ENCODE results near the gene SCEL. TPM values are rescaled to one million over a fixed set of nuclear protein-coding genes. Genes with fewer than 3 reads are reported as not detected.

SCEL gene
- total and polyA plus RNA-seq, 2 donors (not counting 3 experiments of a cell fraction or from before 2014, with no cell fraction given), result not detected

DNA sequence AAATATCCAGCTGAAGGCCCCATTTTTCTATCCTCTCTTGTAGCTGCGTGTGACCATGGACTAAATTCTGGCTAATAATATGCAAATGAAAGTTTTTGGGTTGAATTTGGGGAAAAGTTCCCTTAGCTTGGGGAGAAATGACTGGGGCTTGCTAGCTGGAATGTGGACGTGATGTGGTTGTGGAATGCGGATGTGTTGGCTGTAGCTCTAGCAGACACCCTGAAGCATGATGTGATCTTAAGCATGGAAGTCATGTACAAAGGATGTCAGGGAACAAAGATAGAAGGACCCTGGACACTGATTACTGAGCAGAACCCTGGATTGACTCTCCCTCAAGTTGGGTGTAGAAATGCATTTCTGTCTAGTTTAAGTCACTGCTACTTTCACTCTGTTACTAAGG is 25.4 kb upstream of the SCEL start:
- TF ChIP-seq GATA2 (IDR thresholded peaks at IDR 0.05; ENCODE audit: insufficient read depth, insufficient read length, low read depth, low read length) (no peak), JUN (IDR thresholded peaks at IDR 0.05; ENCODE audit: borderline replicate concordance, insufficient read depth, insufficient read length, low read depth) (no peak), MYC (IDR thresholded peaks at IDR 0.05; ENCODE audit: low read depth, low read length) (no peak), POLR2AphosphoS5 (IDR thresholded peaks at IDR 0.05; ENCODE audit: insufficient read depth, low read depth, low read length) (no peak), EZH2 (IDR thresholded peaks at IDR 0.05; ENCODE audit: borderline replicate concordance, low read depth, low read length, severe bottlenecking) (no peak), FOS (IDR thresholded peaks at IDR 0.05; ENCODE audit: borderline replicate concordance, insufficient read depth, low read length) (no peak), POLR2A (IDR thresholded peaks at IDR 0.05; ENCODE audit: low read depth, low read length) (no peak)
- TF ChIP-seq, protein P1, sequence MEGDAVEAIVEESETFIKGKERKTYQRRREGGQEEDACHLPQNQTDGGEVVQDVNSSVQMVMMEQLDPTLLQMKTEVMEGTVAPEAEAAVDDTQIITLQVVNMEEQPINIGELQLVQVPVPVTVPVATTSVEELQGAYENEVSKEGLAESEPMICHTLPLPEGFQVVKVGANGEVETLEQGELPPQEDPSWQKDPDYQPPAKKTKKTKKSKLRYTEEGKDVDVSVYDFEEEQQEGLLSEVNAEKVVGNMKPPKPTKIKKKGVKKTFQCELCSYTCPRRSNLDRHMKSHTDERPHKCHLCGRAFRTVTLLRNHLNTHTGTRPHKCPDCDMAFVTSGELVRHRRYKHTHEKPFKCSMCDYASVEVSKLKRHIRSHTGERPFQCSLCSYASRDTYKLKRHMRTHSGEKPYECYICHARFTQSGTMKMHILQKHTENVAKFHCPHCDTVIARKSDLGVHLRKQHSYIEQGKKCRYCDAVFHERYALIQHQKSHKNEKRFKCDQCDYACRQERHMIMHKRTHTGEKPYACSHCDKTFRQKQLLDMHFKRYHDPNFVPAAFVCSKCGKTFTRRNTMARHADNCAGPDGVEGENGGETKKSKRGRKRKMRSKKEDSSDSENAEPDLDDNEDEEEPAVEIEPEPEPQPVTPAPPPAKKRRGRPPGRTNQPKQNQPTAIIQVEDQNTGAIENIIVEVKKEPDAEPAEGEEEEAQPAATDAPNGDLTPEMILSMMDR (IDR thresholded peaks at IDR 0.05; ENCODE audit: extremely low read depth in 1 of 2, insufficient read depth in 1 of 2, low read depth in 1 of 2, low read length in 2 of 2), result no peak
- TF ChIP-seq, protein P2, sequence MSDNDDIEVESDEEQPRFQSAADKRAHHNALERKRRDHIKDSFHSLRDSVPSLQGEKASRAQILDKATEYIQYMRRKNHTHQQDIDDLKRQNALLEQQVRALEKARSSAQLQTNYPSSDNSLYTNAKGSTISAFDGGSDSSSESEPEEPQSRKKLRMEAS (IDR thresholded peaks at IDR 0.05; ENCODE audit: insufficient read depth, insufficient read length), result no peak
- Histone ChIP-seq H2AFZ (ENCODE audit: low read depth, low read length) (no peak overlapping the region), H3K36me3 (ENCODE audit: control insufficient read depth in 2 of 2, extremely low read depth in 1 of 2, insufficient read depth in 2 of 2, low read length in 2 of 2) (no peaks in the 10 kb centered on the region), H3K9me3 (replicated peaks; ENCODE audit: control insufficient read depth, insufficient read depth, low read length) (no peaks in the 10 kb centered on the region), H3K27ac (ENCODE audit: insufficient read depth, low read depth, low read length) (peak overlapping the region; percentile 85), H3K4me2 (ENCODE audit: insufficient read depth, low read length) (no peak overlapping the region), H3K4me1 (ENCODE audit: control insufficient read depth, extremely low read depth, insufficient read depth, low read length) (peaks cover 29% of the 10 kb centered on the region), H3K9ac (replicated peaks; ENCODE audit: extremely low read depth, insufficient read depth, low read length) (no peak overlapping the region), H3K27me3 (ENCODE audit: control insufficient read depth in 2 of 2, insufficient read depth in 2 of 2, low read length in 2 of 2) (no peaks in the 10 kb centered on the region), H3K4me3 (replicated peaks in 1 of 3; ENCODE audit: insufficient read depth in 1 of 3, low read depth in 1 of 3, low read length in 3 of 3) (no peak overlapping the region), H4K20me1 (replicated peaks; ENCODE audit: control insufficient read depth, extremely low read depth, insufficient read depth, low read length) (no peaks in the 10 kb centered on the region), H3K9me1 (replicated peaks; ENCODE audit: control insufficient read depth, extremely low read depth, insufficient read depth, low read length) (no peaks in the 10 kb centered on the region), H3K79me2 (ENCODE audit: control insufficient read depth, insufficient read depth, low read length) (no peaks in the 10 kb centered on the region)
- no peak for DNase-seq (ENCODE audit: low read depth, low spot score)
- dilution Hi-C loops (cut with MboI; ENCODE audit: extremely low pct_ligation_motif_present, low sequenced_read_pairs), result no loop called here
- no peak for FAIRE-seq
- ChIA-PET CTCF (interaction anchor here (0.8 kb wide), 1 partner anchor 17 kb away, joined by 3 read pairs; no protein-coding TSS in a partner anchor), POLR2A (no interaction called here)
- intact Hi-C loops (cut with micrococcal nuclease), result no loop called here
- no TSS peak for BruUV-seq (replicated peaks)

All from endothelial cell of umbilical vein (primary cell).